Tibial nerve (tissue), 4 donors: Measurements from ENCODE around the gene S100A4. TPM values are rescaled to one million over a fixed set of nuclear protein-coding genes. Genes with fewer than 3 reads are reported as not detected.
"Not testable (repeated sequence)": the region's sequence is repeated elsewhere in the genome, so short reads cannot be mapped to it uniquely, and the experiment has no call there.

Experiments
- DNase-seq, 2 donors: peaks; one replicate each; pipeline ENCODE4 v3.0.0-alpha.2; 2019; ENCODE audit warnings: low spot score in 2 of 2
- H3K27ac ChIP-seq, 4 donors: fragments of 200-600 bp; sonication (generic) in 3 of 4; one replicate each; pipeline ENCODE4 v1.5.1; 2017 to 2019; ENCODE audit warnings: mild to moderate bottlenecking in 1 of 4
- H3K27me3 ChIP-seq, 2 donors: fragments of 200-600 bp; sonication (generic) in 1 of 2; one replicate each; pipeline versions ENCODE4 v1.5.1 to v1.6.0; 2017 to 2019
- H3K36me3 ChIP-seq, 3 donors: fragments of 200-600 bp; sonication (generic); one replicate each; pipeline ENCODE4 v1.5.1; 2018 to 2019
- H3K4me1 ChIP-seq, 4 donors: fragments of 200-600 bp; sonication (generic) in 3 of 4; one replicate each; pipeline ENCODE4 v1.5.1; 2017 to 2019
- H3K4me3 ChIP-seq, 4 donors: fragments of 200-600 bp; sonication (generic) in 3 of 4; one replicate each; pipeline ENCODE4 v1.5.1; 2017 to 2019; ENCODE audit warnings: mild to moderate bottlenecking in 1 of 4, moderate library complexity in 1 of 4
- H3K9me3 ChIP-seq, 4 donors: fragments of 200-600 bp; sonication (generic) in 3 of 4; one replicate each; pipeline ENCODE4 v1.5.1; 2017 to 2019
- CTCF ChIP-seq, 5 experiments: fragments of 200-600 bp in 3 of 5; fragments of 450-650 bp in 2 of 5; sonication (generic) in 3 of 5; IDR thresholded peaks; one replicate each; pipeline ENCODE4 v1.5.1; 2016 to 2019; ENCODE audit warnings: antibody characterized with exemption in 5 of 5, mild to moderate bottlenecking in 3 of 5, moderate library complexity in 2 of 5
- EP300 ChIP-seq, 2 donors: sonication (generic); formaldehyde crosslinking; IDR thresholded peaks; one replicate each; pipeline ENCODE4 v1.6.1; 2017; ENCODE audit warnings: antibody characterized with exemption in 2 of 2, mild to moderate bottlenecking in 1 of 2
- POLR2A ChIP-seq, 2 donors: fragments of 450-650 bp; IDR thresholded peaks; one replicate each; pipeline ENCODE4 v1.6.1; 2017; ENCODE audit warnings: antibody characterized with exemption in 2 of 2, mild to moderate bottlenecking in 2 of 2, moderate library complexity in 2 of 2
- whole genome bisulfite sequencing, 2 donors: methylation state at CpG; one replicate each; pipeline ENCODE4 v1.1.5; 2018; 5-methylcytosine and 5-hydroxymethylcytosine counted together
- total RNA-seq, 4 donors: library from RNA; depleted of rRNA; stranded (reverse); fragments of >200 nt; gene quantifications; one replicate each; pipeline ENCODE4 v1.1.0, GENCODE V29; 2016

The S100A4 gene
- total RNA-seq, 4 donors from 2014 or later, result 398 to 439 (median 420) TPM

DNA sequence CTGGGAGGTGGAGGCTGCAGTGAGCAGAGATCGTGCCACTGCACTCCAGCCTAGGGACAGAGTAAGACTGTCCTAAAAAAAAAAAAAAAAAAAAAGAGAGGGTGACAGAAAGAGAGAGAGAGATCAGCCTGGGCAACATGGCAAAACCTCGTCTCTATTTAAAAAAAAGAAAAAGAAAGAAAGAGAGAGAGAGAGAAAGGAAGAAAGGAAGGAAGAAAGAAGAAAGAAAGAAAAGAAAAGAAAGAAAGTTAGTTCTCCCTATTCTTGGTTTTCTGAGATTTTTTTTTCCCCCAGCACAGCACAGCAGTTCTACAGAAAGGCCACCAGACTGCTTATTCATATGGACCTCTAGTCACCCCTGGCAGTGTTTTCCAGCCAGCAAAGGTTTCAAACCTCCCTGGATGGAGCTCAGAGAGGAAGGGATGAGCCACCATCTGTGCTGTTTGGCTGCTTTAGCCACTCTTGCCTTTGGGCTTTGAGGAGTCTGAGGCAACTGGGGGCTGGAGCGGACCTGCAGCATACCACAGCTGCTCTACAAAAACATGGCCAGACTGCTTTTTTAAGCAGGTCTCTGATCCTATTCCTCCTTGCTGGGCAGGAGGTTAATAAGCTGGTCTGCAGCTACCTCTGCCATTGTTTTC lies 20.4 kb downstream of the S100A4 start:
- DNase-seq, result no peak
- no peaks in the 10 kb centered on the region for H3K9me3 ChIP-seq
- H3K27me3 ChIP-seq, result no peaks in the 10 kb centered on the region
- H3K27ac ChIP-seq, result peak overlapping the region in 1 of 4 donors; percentile 56
- no peak overlapping the region for H3K4me3 ChIP-seq
- WGBS, 2 donors, result 43 to 55% methylated on average over 3 of the region's 3 CpGs
- peaks cover 0 to 11% (median 0%) of the 10 kb centered on the region in 3 donors for H3K36me3 ChIP-seq
- TF ChIP-seq EP300 (IDR thresholded peaks at IDR 0.05) (no peak), CTCF (IDR thresholded peaks at IDR 0.05) (no peak), POLR2A (IDR thresholded peaks at IDR 0.05) (no peak)
- peaks cover 0 to 18% (median 0%) of the 10 kb centered on the region in 4 donors for H3K4me1 ChIP-seq

DNA sequence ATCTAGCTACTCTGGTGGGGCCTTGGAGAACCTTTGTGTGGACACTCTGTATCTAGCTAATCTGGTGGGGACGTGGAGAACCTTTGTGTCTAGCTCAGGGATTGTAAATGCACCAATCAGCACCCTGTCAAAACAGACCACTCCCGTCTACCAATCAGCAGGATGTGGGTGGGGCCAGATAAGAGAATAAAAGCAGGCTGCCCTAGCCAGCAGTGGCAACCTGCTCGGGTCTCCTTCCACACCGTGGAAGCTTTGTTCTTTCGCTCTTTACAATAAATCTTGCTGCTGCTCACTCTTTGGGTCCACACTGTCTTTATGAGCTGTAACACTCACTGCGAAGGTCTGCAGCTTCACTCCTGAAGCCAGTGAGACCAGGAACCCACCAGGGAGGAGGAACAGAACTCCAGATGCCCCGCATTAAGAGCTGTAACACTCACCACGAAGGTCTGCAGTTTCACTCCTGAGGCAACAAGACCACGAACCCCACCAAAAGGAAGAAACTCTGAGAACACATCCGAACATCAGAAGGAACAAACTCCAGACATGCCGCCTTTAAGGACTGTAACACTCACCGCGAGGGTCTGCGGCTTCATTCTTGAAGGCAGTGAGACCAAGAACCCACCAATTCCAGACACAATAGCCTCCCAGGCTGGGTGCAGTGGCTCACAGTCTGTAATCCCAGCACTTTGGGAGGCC lies 23.1 kb downstream of the S100A4 start:
- not testable (repeated sequence) for H3K36me3 ChIP-seq, DNase-seq, H3K27me3 ChIP-seq, H3K4me3 ChIP-seq, H3K27ac ChIP-seq, H3K9me3 ChIP-seq
- WGBS, 2 donors, result 82 to 85% methylated on average over 14 of the region's 14 CpGs
- peaks cover 0 to 17% (median 0%) of the 10 kb centered on the region in 4 donors for H3K4me1 ChIP-seq

DNA sequence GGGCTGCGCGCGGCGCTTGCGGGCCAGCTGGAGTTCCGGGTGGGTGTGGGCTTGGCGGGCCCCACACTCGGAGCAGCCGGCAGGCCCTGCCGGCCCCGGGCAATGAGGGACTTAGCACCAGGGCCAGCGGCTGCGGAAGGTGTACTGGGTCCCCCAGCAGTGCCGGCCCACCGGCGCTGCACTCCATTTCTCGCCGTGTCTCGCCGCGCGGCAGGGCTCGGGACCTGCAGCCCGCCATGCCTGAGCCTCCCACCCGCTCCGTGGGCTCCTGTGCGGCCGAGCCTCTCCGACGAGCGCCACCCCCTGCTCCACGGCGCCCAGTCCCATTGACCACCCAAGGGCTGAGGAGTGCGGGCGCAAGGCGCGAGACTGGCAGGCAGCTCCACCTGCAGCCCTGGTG lies 23.8 kb downstream of the S100A4 start:
- DNase-seq, result not testable (repeated sequence)
- 93 to 97% methylated on average over 17 to 37 of the region's 37 CpGs for WGBS, 2 donors

GRCh38 chr1:153520818-153521476 lies 24.7 kb downstream of the S100A4 start:
- peaks cover 0 to 10% (median 0%) of the 10 kb centered on the region in 4 donors for H3K4me1 ChIP-seq
- DNase-seq, result no peak
- WGBS, 2 donors, result 81 to 86% methylated on average over 4 of the region's 4 CpGs
- H3K27ac ChIP-seq, result peak overlapping the region in 1 of 4 donors; percentile 45
- H3K36me3 ChIP-seq, result peaks cover 0 to 4% (median 0%) of the 10 kb centered on the region in 3 donors
- TF ChIP-seq POLR2A (IDR thresholded peaks at IDR 0.05) (no peak), EP300 (IDR thresholded peaks at IDR 0.05) (no peak)
- H3K27me3 ChIP-seq, result no peaks in the 10 kb centered on the region
- H3K4me3 ChIP-seq, result no peak overlapping the region
- no peaks in the 10 kb centered on the region for H3K9me3 ChIP-seq

More for the DNA sequence above, 23.8 kb downstream of the S100A4 start:
- peaks cover 0 to 17% (median 0%) of the 10 kb centered on the region in 4 donors for H3K4me1 ChIP-seq
- H3K9me3 ChIP-seq, H3K27ac ChIP-seq, H3K27me3 ChIP-seq, H3K4me3 ChIP-seq, H3K36me3 ChIP-seq: not testable (repeated sequence)

GRCh38 chr1:153520137-153520691 lies 25.4 kb downstream of the S100A4 start:
- 79 to 81% methylated on average over 5 of the region's 5 CpGs for WGBS, 2 donors
- peak overlapping the region in 1 of 4 donors; percentile 45 for H3K27ac ChIP-seq
- H3K27me3 ChIP-seq, H3K9me3 ChIP-seq, H3K4me3 ChIP-seq, H3K4me1 ChIP-seq, H3K36me3 ChIP-seq, DNase-seq: not testable (repeated sequence)

DNA sequence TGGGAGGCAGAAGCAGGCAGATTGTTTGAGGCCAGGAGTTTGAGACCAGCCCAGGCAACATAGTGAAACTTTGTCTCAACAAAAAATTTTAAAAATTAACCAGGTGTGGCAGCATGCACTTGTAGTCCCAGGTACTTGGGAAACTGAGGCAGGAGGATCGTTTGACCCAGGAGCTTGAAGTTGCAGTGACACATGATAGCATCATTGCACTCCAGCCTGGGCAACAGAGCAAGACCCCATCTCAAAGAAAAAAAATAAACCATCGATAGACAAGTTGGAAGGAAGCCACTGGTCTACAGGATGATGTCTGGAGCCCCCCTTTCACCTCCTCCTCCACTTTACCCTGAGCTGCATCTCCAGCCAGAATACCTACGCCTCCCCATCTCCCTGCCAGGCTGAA lies 26.4 kb downstream of the S100A4 start:
- peaks cover 0 to 4% (median 0%) of the 10 kb centered on the region in 3 donors for H3K36me3 ChIP-seq
- 90 to 93% methylated on average over 3 of the region's 3 CpGs for WGBS, 2 donors
- TF ChIP-seq CTCF (IDR thresholded peaks at IDR 0.05) (no peak), POLR2A (IDR thresholded peaks at IDR 0.05) (no peak), EP300 (IDR thresholded peaks at IDR 0.05) (no peak)
- DNase-seq, result no peak
- H3K27me3 ChIP-seq, result no peaks in the 10 kb centered on the region
- H3K4me3 ChIP-seq, result no peak overlapping the region
- no peaks in the 10 kb centered on the region for H3K9me3 ChIP-seq
- no peak overlapping the region for H3K27ac ChIP-seq
- peaks cover 0 to 8% (median 3%) of the 10 kb centered on the region in 4 donors for H3K4me1 ChIP-seq
